Measurements from ENCODE around the gene HMSD.

HMSD gene

DNA sequence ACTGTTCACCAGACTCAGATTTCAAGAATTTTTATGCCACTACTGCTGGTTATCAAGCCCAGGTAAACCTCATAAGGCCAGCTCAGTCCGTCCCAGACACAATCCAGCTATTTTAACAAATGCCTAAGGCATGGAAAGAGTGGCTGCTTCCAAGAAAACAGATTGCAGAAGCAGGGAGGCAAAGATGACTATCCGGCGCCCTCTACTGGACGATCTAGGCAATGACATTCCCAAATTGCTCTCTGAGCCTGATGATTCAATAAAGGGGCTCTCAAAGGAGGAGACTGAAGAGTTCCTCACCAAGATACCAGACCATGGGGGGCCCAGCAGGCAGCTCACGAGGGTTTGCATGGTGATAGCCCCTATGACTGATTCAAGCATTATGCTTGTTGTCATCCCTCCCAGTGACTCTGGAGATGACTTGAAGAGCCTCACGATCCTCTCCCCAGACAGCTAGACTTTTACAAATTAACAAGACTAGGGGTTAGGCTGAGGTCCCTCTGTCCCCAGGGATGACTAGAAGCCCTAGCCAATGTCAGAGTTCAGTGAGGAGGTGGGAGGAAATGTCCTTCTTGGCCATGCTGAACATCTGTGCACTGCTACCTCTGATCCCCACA is 45.8 kb downstream of the HMSD start:
- DNase-seq (ENCODE audit: low read depth), result peak; percentile 73

DNA sequence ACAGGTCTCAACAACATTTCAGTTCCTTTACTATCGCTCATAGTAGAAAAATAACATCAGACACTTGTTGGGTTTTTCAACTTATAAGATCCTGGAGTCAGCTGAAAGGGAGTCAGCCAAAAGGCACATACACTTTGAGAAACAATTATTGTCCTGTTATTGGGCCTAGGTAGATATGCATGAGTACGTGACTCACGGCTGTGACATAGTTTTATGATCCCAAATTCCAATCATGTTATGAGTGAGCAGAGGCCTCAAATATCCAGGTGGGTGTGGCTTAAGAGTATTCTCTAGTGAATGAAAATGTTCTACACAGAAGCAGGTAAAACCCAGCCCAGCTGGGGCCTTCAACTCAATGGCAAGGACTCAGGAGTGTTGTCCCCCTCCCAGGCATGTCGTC is 47.9 kb downstream of the HMSD start:
- DNase-seq (ENCODE audit: low read depth), result peak; percentile 58

DNA sequence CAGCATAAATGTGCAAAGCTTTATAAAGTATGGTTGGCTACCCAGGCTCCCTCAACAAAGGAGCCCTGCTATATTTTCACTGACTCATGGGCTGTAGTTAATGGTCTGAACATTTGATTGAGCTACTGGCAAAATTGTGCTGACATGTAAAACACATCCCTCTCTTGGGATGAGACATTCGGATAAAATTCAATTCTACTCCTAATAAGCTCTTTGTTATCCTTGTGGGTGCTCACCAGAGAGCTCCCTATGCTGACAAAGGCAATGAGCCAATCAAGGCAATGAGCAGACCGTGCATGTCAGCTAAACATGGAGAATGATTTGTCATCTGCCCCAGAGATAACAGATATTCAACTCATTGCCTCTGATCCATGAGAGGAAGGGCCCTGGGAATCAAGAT is 48.5 kb downstream of the HMSD start:
- peak; percentile 19 for DNase-seq (ENCODE audit: low read depth)

DNA sequence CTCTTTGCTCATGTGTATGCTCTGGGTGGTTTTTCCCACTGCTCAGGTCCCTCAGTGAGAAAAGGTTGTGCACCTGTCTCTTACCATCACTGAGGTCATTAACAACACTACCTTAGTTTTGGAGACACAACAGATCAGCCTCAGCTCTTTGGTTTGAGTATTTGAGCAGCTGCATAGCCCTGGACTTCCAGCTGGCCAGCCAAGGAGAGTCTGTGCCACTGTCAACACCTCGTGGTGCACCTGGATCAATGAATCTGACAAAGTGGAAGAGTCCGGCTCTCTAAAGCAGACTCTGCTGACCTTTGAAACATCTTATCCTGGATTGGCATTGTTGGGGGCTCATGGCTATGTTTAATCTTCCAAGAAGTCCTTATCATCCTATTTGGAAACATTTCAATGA is 50.8 kb downstream of the HMSD start:
- DNase-seq (ENCODE audit: low read depth), result no peak

DNA sequence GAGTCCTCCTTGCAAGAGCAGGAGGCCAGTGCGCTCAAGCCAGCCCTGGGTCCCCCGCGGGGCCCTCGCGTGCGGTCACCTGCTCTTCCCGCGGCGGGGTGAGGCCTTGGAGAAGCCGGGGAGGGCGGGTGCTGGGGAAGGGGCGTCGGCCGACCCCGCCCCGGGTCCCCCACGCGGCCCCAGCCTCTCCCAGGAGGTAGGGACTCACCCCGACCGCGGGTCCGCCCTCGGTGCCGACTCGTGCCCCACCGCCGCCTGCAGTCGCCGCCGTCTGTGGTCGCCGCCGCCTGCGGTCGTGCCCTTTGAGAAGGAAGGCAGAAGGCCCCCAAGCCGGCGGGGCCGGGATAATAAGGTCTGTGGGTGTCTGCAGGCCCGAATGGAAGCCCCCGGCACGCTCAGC is 53.5 kb downstream of the HMSD start:
- DNase-seq (ENCODE audit: low read depth), result no peak

DNA sequence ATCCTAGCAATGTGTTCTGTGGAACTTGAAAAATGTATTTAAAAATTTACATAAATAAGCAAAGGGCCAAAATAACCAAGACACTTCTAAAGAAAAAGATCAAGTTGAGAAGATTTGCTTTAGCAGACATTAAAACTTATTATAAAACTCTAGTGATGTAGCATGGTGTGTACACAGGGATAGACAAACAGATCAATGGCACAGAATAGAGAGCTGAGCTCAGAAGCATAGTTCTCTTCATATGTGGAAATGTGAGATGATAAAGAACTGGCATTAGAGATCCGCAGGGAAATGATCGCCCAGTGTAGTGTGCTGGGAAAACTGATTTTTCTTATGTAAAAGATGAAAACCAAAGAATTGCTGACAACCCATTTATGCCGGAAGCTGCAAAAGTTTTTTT is 60.2 kb downstream of the HMSD start:
- no peak for DNase-seq (ENCODE audit: low read depth)

Measured in ELR (cell line).